Panc1 (cell line): ENCODE results near the gene GFY.

Experiments
- POLR2AphosphoS5 ChIP-seq: IDR thresholded peaks from 2 replicates; pipeline ENCODE4 v1.6.1; 2012; ENCODE audit warnings: mild to moderate bottlenecking, low read depth, low read length, moderate library complexity
- SIN3A ChIP-seq: IDR thresholded peaks from 2 replicates; pipeline ENCODE4 v1.6.1; 2012; ENCODE audit warnings: low read depth, mild to moderate bottlenecking, low read length, moderate library complexity, borderline replicate concordance; ENCODE audit not compliant: insufficient read depth
- TCF7L2 ChIP-seq: IDR thresholded peaks from 2 replicates; pipeline ENCODE4 v1.6.1; 2011; ENCODE audit warnings: mild to moderate bottlenecking, low read depth, low read length, inconsistent platforms
- TF ChIP-seq, protein P1 (sequence below): fragments of 450-650 bp; IDR thresholded peaks from 2 replicates; pipeline ENCODE4 v1.5.1; 2017; ENCODE audit warnings: mild to moderate bottlenecking
- TF ChIP-seq, protein P2 (sequence below), 2 experiments: IDR thresholded peaks; 2 replicates each; pipeline ENCODE4 v1.6.1; 2011 to 2012; ENCODE audit warnings: low read depth in 2 of 2, control low read depth in 1 of 2, low read length in 1 of 2, mild to moderate bottlenecking in 1 of 2, moderate library complexity in 1 of 2; ENCODE audit not compliant: insufficient read depth in 1 of 2

DNA sequence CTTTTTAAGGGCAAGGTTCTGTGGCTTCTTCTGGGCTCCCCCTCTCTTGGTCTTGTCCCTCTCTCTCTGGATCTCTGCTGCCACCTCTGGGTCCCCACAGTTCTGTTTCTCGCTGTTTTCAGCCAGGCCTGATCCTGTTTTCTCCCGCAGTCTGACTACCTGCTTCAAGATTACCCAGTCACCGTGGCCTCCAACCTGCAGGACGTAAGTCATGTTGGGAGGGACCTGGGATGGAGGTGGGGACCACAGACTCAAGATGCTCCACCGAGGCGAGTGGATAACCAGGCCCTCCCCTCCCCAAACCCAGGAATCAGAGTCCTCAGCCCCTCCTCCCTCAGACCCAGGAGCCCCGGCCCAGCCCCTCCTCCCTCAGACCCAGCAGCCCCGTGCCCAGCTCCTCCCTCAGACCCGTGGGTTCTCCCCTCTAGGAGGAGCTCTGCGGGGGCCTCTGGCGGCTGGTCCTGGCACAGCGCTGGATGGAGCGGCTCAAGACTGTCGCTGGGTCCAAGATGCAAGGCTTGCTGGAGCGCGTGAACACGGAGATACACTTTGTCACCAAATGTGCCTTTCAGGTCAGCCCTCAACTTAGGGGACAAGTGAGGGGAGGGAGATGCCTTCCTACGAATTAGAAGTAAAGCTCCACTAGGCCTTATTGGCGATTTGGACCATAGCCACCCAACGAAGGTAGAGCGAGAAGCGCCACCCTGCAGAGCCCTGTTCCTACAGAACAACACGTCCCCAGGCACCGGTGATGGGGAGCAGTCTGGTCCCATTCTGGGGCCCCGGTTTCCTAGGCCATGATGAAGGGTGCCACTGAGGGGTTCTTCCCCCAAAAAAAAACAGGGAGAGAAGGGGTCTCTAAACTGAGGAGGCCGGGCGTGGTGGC is 51.0 kb downstream of the GFY start:
- TF ChIP-seq, protein P1, sequence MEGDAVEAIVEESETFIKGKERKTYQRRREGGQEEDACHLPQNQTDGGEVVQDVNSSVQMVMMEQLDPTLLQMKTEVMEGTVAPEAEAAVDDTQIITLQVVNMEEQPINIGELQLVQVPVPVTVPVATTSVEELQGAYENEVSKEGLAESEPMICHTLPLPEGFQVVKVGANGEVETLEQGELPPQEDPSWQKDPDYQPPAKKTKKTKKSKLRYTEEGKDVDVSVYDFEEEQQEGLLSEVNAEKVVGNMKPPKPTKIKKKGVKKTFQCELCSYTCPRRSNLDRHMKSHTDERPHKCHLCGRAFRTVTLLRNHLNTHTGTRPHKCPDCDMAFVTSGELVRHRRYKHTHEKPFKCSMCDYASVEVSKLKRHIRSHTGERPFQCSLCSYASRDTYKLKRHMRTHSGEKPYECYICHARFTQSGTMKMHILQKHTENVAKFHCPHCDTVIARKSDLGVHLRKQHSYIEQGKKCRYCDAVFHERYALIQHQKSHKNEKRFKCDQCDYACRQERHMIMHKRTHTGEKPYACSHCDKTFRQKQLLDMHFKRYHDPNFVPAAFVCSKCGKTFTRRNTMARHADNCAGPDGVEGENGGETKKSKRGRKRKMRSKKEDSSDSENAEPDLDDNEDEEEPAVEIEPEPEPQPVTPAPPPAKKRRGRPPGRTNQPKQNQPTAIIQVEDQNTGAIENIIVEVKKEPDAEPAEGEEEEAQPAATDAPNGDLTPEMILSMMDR, result peak; percentile 75
- TF ChIP-seq, protein P2, sequence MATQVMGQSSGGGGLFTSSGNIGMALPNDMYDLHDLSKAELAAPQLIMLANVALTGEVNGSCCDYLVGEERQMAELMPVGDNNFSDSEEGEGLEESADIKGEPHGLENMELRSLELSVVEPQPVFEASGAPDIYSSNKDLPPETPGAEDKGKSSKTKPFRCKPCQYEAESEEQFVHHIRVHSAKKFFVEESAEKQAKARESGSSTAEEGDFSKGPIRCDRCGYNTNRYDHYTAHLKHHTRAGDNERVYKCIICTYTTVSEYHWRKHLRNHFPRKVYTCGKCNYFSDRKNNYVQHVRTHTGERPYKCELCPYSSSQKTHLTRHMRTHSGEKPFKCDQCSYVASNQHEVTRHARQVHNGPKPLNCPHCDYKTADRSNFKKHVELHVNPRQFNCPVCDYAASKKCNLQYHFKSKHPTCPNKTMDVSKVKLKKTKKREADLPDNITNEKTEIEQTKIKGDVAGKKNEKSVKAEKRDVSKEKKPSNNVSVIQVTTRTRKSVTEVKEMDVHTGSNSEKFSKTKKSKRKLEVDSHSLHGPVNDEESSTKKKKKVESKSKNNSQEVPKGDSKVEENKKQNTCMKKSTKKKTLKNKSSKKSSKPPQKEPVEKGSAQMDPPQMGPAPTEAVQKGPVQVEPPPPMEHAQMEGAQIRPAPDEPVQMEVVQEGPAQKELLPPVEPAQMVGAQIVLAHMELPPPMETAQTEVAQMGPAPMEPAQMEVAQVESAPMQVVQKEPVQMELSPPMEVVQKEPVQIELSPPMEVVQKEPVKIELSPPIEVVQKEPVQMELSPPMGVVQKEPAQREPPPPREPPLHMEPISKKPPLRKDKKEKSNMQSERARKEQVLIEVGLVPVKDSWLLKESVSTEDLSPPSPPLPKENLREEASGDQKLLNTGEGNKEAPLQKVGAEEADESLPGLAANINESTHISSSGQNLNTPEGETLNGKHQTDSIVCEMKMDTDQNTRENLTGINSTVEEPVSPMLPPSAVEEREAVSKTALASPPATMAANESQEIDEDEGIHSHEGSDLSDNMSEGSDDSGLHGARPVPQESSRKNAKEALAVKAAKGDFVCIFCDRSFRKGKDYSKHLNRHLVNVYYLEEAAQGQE (IDR thresholded peaks at IDR 0.05; ENCODE audit: insufficient read depth in 1 of 2, low read depth in 2 of 2, low read length in 1 of 2), result no peak
- no peak for TF ChIP-seq SIN3A
- no peak for TF ChIP-seq POLR2AphosphoS5
- TF ChIP-seq TCF7L2, result no peak
